Body of pancreas (tissue), 4 donors: ENCODE data around the gene PCIF1.

ENCODE experiments used
- POLR2A ChIP-seq, 3 donors: fragments of 450-650 bp; IDR thresholded peaks; one replicate each; pipeline ENCODE4 v1.6.1; 2016; ENCODE audit warnings: antibody characterized with exemption in 3 of 3, mild to moderate bottlenecking in 2 of 3
- TF ChIP-seq, protein P1 (sequence below), 7 experiments: fragments of 450-650 bp in 4 of 7; fragments of 200-600 bp in 3 of 7; sonication (generic) in 3 of 7; IDR thresholded peaks; one replicate each; pipeline ENCODE4 v1.5.1; 2016 to 2019; ENCODE audit warnings: antibody characterized with exemption in 7 of 7

DNA sequence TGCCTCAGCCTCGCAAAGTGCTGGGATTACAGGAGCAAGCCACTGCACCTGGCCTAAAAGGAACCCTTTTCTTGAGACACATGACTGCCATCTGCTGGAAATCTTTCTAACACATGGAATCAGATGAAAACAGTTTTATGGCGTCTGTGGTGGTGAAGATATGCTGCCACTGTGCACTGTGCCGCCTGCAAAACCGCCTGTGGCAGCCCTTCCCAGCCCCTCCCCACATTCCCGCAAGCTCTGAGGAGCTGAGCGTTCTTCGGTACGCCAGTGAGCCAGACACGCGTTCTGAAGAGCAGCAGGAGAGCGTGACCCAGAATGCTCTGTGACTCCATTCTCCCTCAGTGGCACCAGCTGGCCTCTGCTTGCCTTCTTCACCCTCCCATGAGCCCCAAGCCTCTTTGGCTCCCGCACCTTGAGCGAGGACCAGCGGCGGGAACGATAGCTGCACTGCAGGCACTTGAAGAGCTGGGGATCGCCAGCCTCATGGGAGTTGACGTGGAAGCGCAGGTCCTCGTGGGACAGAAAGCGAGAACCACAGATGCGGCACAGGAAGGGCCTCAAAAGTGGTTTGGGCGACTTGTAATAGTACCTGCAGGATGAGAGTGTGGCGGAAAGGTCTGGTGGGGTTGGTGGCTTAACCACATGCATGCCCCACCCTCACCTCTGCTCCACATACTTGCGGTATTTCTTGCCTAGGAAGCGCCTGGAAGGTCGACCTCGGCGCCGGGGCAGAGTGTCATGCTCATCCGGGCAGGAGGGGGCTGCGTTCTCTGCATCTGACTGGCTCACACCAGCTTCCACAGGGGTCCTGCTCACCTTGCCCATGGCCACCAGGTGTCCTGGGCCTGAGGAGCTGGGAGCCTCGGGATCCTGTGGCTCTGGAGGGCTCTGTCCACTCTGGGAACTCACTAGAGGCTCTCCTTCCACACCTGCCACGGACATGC, 28.8 kb downstream of the PCIF1 start:
- no peak for TF ChIP-seq POLR2A (IDR thresholded peaks at IDR 0.05)
- TF ChIP-seq, protein P1, sequence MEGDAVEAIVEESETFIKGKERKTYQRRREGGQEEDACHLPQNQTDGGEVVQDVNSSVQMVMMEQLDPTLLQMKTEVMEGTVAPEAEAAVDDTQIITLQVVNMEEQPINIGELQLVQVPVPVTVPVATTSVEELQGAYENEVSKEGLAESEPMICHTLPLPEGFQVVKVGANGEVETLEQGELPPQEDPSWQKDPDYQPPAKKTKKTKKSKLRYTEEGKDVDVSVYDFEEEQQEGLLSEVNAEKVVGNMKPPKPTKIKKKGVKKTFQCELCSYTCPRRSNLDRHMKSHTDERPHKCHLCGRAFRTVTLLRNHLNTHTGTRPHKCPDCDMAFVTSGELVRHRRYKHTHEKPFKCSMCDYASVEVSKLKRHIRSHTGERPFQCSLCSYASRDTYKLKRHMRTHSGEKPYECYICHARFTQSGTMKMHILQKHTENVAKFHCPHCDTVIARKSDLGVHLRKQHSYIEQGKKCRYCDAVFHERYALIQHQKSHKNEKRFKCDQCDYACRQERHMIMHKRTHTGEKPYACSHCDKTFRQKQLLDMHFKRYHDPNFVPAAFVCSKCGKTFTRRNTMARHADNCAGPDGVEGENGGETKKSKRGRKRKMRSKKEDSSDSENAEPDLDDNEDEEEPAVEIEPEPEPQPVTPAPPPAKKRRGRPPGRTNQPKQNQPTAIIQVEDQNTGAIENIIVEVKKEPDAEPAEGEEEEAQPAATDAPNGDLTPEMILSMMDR (IDR thresholded peaks at IDR 0.05): peak in 6 of 7 experiments; percentile 25 to 65 (median 52)
